Gastroesophageal sphincter (tissue), 3 donors: ENCODE results near the gene SPINK2.

Experiments used
- CTCF ChIP-seq, 4 experiments: fragments of 200-600 bp in 2 of 4; fragments of 450-650 bp in 2 of 4; sonication (generic) in 1 of 4; IDR thresholded peaks; one replicate each; pipeline ENCODE4 v1.5.1; 2017 to 2019; ENCODE audit warnings: antibody characterized with exemption in 4 of 4, mild to moderate bottlenecking in 2 of 4, moderate library complexity in 2 of 4
- EP300 ChIP-seq: sonication (generic); formaldehyde crosslinking; IDR thresholded peaks from one replicate; pipeline ENCODE4 v1.6.1; 2017; ENCODE audit warnings: antibody characterized with exemption, mild to moderate bottlenecking
- POLR2A ChIP-seq, 2 donors: fragments of 450-650 bp; IDR thresholded peaks; one replicate each; pipeline ENCODE4 v1.6.1; 2017; ENCODE audit warnings: antibody characterized with exemption in 2 of 2, mild to moderate bottlenecking in 2 of 2, moderate library complexity in 1 of 2
- POLR2AphosphoS5 ChIP-seq: sonication (generic); formaldehyde crosslinking; IDR thresholded peaks from one replicate; pipeline ENCODE4 v1.6.1; 2017; ENCODE audit warnings: antibody characterized with exemption

GRCh38 chr4:56788081-56788480, 33.4 kb downstream of the SPINK2 start:
- no peak for TF ChIP-seq CTCF (IDR thresholded peaks at IDR 0.05)
- TF ChIP-seq POLR2A (IDR thresholded peaks at IDR 0.05) = no peak
- no peak for TF ChIP-seq EP300
- no peak for TF ChIP-seq POLR2AphosphoS5
